ENCODE measurements around the gene CMTR2. TPM values are rescaled to one million over a fixed set of nuclear protein-coding genes. Genes with fewer than 3 reads are reported as not detected.

Gene CMTR2
- total RNA-seq, 1 experiment from 2014 or later: 15.5 TPM

DNA sequence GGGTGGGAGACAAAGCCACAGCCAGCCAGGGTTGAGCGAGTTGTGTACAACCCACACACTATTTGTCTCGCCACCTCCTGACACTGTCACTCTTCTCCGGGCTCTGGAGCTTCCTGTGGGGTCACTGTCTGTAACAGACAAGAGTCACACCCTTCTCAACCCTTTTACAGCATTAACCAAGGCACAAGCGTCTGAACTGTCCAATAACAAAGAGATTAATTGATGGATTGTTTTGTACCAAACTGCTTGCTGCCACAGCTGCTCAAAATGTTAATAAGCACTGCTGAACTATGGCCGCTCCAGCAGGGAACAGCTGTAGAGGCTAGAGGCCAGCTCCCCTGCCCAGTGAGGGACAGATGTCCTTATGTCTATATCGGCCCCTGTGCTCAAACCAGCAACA lies 33.5 kb downstream of the CMTR2 start:
- Histone ChIP-seq H3K23me2 (ENCODE audit: insufficient read length, low read depth, low read length, poor library complexity, severe bottlenecking) (no peaks in the 10 kb centered on the region), H2BK120ac (ENCODE audit: low read depth, low read length, poor library complexity, severe bottlenecking) (no peak overlapping the region), H4K20me1 (ENCODE audit: control insufficient read depth, insufficient read depth, insufficient read length) (no peaks in the 10 kb centered on the region), H3K79me2 (ENCODE audit: insufficient read depth, low read length) (no peaks in the 10 kb centered on the region), H4K8ac (replicated peaks; ENCODE audit: insufficient read length, low read depth, low read length) (no peak overlapping the region), H3K4me1 (ENCODE audit: insufficient read depth, low read length) (peaks cover 4% of the 10 kb centered on the region; the same call in 1 of the 2 replicates), H3K4me2 (ENCODE audit: insufficient read depth, insufficient read length, low read length) (no peak overlapping the region), H3K79me1 (ENCODE audit: insufficient read depth, low read depth, low read length, poor library complexity, severe bottlenecking) (no peaks in the 10 kb centered on the region), H3K27ac (ENCODE audit: insufficient read length, low read depth, low read length) (no peak overlapping the region), H4K91ac (ENCODE audit: insufficient read length, low read depth, low read length) (no peak overlapping the region), H3T11ph (ENCODE audit: low read length) (no peak overlapping the region), H3K56ac (ENCODE audit: insufficient read length, low read depth, low read length) (no peak overlapping the region), H3K23ac (ENCODE audit: insufficient read length, low read depth, low read length) (no peak overlapping the region), H3K27me3 (ENCODE audit: insufficient read depth, low read length) (no peaks in the 10 kb centered on the region), H2AFZ (ENCODE audit: low read length) (no peak overlapping the region), H2BK12ac (ENCODE audit: insufficient read length, low read depth, low read length) (no peak overlapping the region), H3K9ac (ENCODE audit: extremely low read depth, insufficient read length, low read length) (no peak overlapping the region), H2BK20ac (ENCODE audit: low read depth, low read length, poor library complexity, severe bottlenecking) (no peak overlapping the region), H3K14ac (ENCODE audit: insufficient read depth, low read length) (no peak overlapping the region), H2BK5ac (ENCODE audit: insufficient read length, low read length) (no peak overlapping the region), H4K5ac (ENCODE audit: insufficient read length, low read depth, low read length) (no peak overlapping the region), H3K9me3 (ENCODE audit: control insufficient read depth, low read depth, low read length) (no peaks in the 10 kb centered on the region), H3K4ac (ENCODE audit: low read depth, low read length) (no peak overlapping the region), H3K18ac (ENCODE audit: insufficient read length, low read depth, low read length) (peak overlapping the region; percentile 75), H2AK5ac (ENCODE audit: insufficient read length, low read length) (no peak overlapping the region), H2BK15ac (ENCODE audit: low read depth, low read length) (no peak overlapping the region)
- DNase-seq: no peak
- H3K4me1 Mint-ChIP-seq: peaks cover 16 to 17% of the 10 kb centered on the region in 2 experiments
- no peaks in the 10 kb centered on the region for H3K9me3 Mint-ChIP-seq
- H3K27ac Mint-ChIP-seq: peak overlapping the region in 1 of 3 experiments; percentile 24; a peak in 1 of 7 replicates
- no peak for TF ChIP-seq CTCF (conservative IDR thresholded peaks at IDR 0.05)
- H3K27me3 Mint-ChIP-seq (ENCODE audit: low read depth): no peaks in the 10 kb centered on the region
- no CpG with 5 or more reads among the region's 6 CpGs for WGBS (ENCODE audit: extremely low coverage, insufficient read length, low lambda C conversion rate)
- H3K36me3 Mint-ChIP-seq (ENCODE audit: insufficient read depth in 1 of 3, low read depth in 3 of 3): no peaks in the 10 kb centered on the region
- no peak overlapping the region for H3K4me3 Mint-ChIP-seq

Measured in H9 (cell line).